Stimulated activated CD8-positive, alpha-beta memory T cell treated with anti-CD3 and anti-CD28 coated beads, Interleukin-15, amount 100 ng/mL, for 48 hours (primary cell): ENCODE measurements around the gene CENPW.

ENCODE experiments used
- DNase-seq, 2 donors: peaks; one replicate each; pipeline ENCODE4 v3.0.0-alpha.2; 2020; ENCODE audit warnings: low read depth in 2 of 2

CENPW gene

GRCh38 chr6:126373344-126373743, 33.4 kb downstream of the CENPW start:
- no peak for DNase-seq

- no peak for DNase-seq
These were observed 34.5 kb downstream of the CENPW start for GRCh38 chr6:126374372-126374771.

GRCh38 chr6:126376682-126377081, 36.8 kb downstream of the CENPW start:
- no peak for DNase-seq

- no peak for DNase-seq
These were observed 37.8 kb downstream of the CENPW start for GRCh38 chr6:126377594-126378153.

- no peak for DNase-seq
These were observed 40.2 kb downstream of the CENPW start for GRCh38 chr6:126380072-126380583.

GRCh38 chr6:126381498-126381897, 41.6 kb downstream of the CENPW start:
- no peak for DNase-seq

GRCh38 chr6:126383203-126383602, 43.3 kb downstream of the CENPW start:
- no peak for DNase-seq

- no peak for DNase-seq
These were observed 45.6 kb downstream of the CENPW start for GRCh38 chr6:126385536-126385935.

GRCh38 chr6:126388104-126388598, 48.2 kb downstream of the CENPW start:
- no peak for DNase-seq

- no peak for DNase-seq
These were observed 56.2 kb downstream of the CENPW start for GRCh38 chr6:126396131-126396530.
